NCI-H2107 treated with DMSO at 0.1 percent for 48 hours (cell line): ENCODE data around the gene TADA2B.

Experiments
- DNase-seq: peaks from one replicate; lab custom pipeline; 2025; ENCODE audit not compliant: unreplicated experiment; lab: John Stamatoyannopoulos, UW

TADA2B gene

GRCh38 chr4:7043284-7044136 lies at the start of gene TADA2B:
Gene TADA2B (plus strand): TSS chr4:7043372. CDS start chr4:7043580, 208 bp downstream.
- no peak for DNase-seq

GRCh38 chr4:6996481-6996880 lies 46.7 kb upstream of the TADA2B start:
- no peak for DNase-seq

GRCh38 chr4:6999172-7000086 lies 43.7 kb upstream of the TADA2B start:
- DNase-seq, result no peak

GRCh38 chr4:7000421-7001176 lies 42.6 kb upstream of the TADA2B start:
- no peak for DNase-seq

- no peak for DNase-seq
Observed at GRCh38 chr4:7001271-7001670, 41.9 kb upstream of the TADA2B start.

- DNase-seq, result no peak
Observed at GRCh38 chr4:7002336-7002735, 40.8 kb upstream of the TADA2B start.

GRCh38 chr4:7003176-7003878 lies 39.8 kb upstream of the TADA2B start:
- DNase-seq, result no peak

GRCh38 chr4:7003879-7004240 lies 39.3 kb upstream of the TADA2B start:
- DNase-seq, result no peak

GRCh38 chr4:7004331-7004730 lies 38.8 kb upstream of the TADA2B start:
- no peak for DNase-seq

- no peak for DNase-seq
Observed at GRCh38 chr4:7005571-7005970, 37.6 kb upstream of the TADA2B start.

- no peak for DNase-seq
Observed at GRCh38 chr4:7006411-7006810, 36.8 kb upstream of the TADA2B start.

- DNase-seq, result no peak
Observed at GRCh38 chr4:7007142-7007907, 35.8 kb upstream of the TADA2B start.

- DNase-seq, result no peak
Observed at GRCh38 chr4:7007944-7008343, 35.2 kb upstream of the TADA2B start.

- no peak for DNase-seq
Observed at GRCh38 chr4:7009564-7009963, 33.6 kb upstream of the TADA2B start.

GRCh38 chr4:7013175-7013574 lies 30.0 kb upstream of the TADA2B start:
- DNase-seq, result no peak

GRCh38 chr4:7014815-7015214 lies 28.4 kb upstream of the TADA2B start:
- no peak for DNase-seq

- no peak for DNase-seq
Observed at GRCh38 chr4:7015383-7016035, 27.7 kb upstream of the TADA2B start.

GRCh38 chr4:7016086-7016485 lies 27.1 kb upstream of the TADA2B start:
- DNase-seq, result no peak

- no peak for DNase-seq
Observed at GRCh38 chr4:7016512-7016911, 26.7 kb upstream of the TADA2B start.
